NCI-H526 treated with DMSO at 0.1 percent for 48 hours (cell line): Measurements from ENCODE around the gene PSMA7.

Source experiments
- DNase-seq: peaks from one replicate; lab custom pipeline; 2025; lab: John Stamatoyannopoulos, UW

Gene PSMA7

GRCh38 chr20:62171245-62171644 lies 28.1 kb upstream of the PSMA7 start:
- DNase-seq: no peak

GRCh38 chr20:62170536-62170935 lies 27.3 kb upstream of the PSMA7 start:
- no peak for DNase-seq

- no peak for DNase-seq
These were observed 25.8 kb upstream of the PSMA7 start for GRCh38 chr20:62168890-62169435.

- DNase-seq: no peak
These were observed 24.9 kb upstream of the PSMA7 start for GRCh38 chr20:62168061-62168460.

- no peak for DNase-seq
These were observed 24.3 kb upstream of the PSMA7 start for GRCh38 chr20:62167474-62167873.

- no peak for DNase-seq
These were observed 22.7 kb upstream of the PSMA7 start for GRCh38 chr20:62165762-62166399.

- no peak for DNase-seq
These were observed 21.9 kb upstream of the PSMA7 start for GRCh38 chr20:62164879-62165761.

- DNase-seq: no peak
These were observed 21.0 kb upstream of the PSMA7 start for GRCh38 chr20:62163986-62164762.

- DNase-seq: no peak
These were observed 20.3 kb upstream of the PSMA7 start for GRCh38 chr20:62163485-62163865.

- no peak for DNase-seq
These were observed 19.7 kb upstream of the PSMA7 start for GRCh38 chr20:62162765-62163484.

- DNase-seq: no peak
These were observed 18.2 kb upstream of the PSMA7 start for GRCh38 chr20:62161347-62161746.

GRCh38 chr20:62160876-62161275 lies 17.7 kb upstream of the PSMA7 start:
- DNase-seq: no peak

GRCh38 chr20:62160253-62160652 lies 17.1 kb upstream of the PSMA7 start:
- DNase-seq: no peak

GRCh38 chr20:62159839-62160238 lies 16.6 kb upstream of the PSMA7 start:
- DNase-seq: no peak

GRCh38 chr20:62159052-62159451 lies 15.9 kb upstream of the PSMA7 start:
- no peak for DNase-seq

- DNase-seq: no peak
These were observed 15.3 kb upstream of the PSMA7 start for GRCh38 chr20:62158541-62158940.

GRCh38 chr20:62158088-62158400 lies 14.8 kb upstream of the PSMA7 start:
- DNase-seq: no peak

- no peak for DNase-seq
These were observed 14.3 kb upstream of the PSMA7 start for GRCh38 chr20:62157387-62158087.

- peak; percentile 61 for DNase-seq
These were observed 13.6 kb upstream of the PSMA7 start for GRCh38 chr20:62156592-62157386.

- DNase-seq: no peak
These were observed 13.0 kb upstream of the PSMA7 start for GRCh38 chr20:62156254-62156556.
